DND-41 (cell line): Measurements from ENCODE around the gene TBC1D10A.

Source experiments
- EZH2 ChIP-seq: IDR thresholded peaks from 3 replicates; pipeline ENCODE4 v1.6.1; 2012; ENCODE audit warnings: borderline replicate concordance, low read depth, mild to moderate bottlenecking, moderate library complexity, low read length, inconsistent platforms; ENCODE audit not compliant: severe bottlenecking
- TF ChIP-seq, protein P1 (sequence below): IDR thresholded peaks from 2 replicates; pipeline ENCODE4 v1.5.1; 2012; ENCODE audit warnings: borderline replicate concordance, low read length, moderate library complexity, mild to moderate bottlenecking; ENCODE audit not compliant: poor library complexity, severe bottlenecking; ENCODE audit errors: extremely low read depth

DNA sequence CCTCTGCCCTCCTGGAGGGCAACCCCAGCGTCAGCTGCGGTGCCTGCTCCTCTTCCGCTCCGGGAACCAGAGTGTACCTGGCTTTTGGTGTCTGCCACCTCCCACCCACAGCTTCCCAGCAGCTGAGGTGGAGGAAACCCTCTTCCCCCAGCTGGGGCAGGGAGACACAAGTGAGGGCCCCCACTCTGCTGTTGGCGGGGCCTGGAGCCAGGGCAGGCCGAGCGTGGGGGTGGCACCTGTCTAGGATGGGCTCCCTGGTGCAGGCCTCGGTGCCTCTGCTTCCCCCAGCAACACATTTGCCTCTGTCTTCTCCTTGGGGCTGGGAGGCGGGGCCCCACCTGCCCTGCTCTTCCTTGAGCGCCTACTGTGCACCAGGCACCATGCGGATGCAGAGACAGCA is 66.5 kb downstream of the TBC1D10A start:
- TF ChIP-seq EZH2, result no peak
- TF ChIP-seq, protein P1, sequence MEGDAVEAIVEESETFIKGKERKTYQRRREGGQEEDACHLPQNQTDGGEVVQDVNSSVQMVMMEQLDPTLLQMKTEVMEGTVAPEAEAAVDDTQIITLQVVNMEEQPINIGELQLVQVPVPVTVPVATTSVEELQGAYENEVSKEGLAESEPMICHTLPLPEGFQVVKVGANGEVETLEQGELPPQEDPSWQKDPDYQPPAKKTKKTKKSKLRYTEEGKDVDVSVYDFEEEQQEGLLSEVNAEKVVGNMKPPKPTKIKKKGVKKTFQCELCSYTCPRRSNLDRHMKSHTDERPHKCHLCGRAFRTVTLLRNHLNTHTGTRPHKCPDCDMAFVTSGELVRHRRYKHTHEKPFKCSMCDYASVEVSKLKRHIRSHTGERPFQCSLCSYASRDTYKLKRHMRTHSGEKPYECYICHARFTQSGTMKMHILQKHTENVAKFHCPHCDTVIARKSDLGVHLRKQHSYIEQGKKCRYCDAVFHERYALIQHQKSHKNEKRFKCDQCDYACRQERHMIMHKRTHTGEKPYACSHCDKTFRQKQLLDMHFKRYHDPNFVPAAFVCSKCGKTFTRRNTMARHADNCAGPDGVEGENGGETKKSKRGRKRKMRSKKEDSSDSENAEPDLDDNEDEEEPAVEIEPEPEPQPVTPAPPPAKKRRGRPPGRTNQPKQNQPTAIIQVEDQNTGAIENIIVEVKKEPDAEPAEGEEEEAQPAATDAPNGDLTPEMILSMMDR, result no peak
